ENCODE results near the gene ERBIN.
"Not testable (repeated sequence)": the region's sequence is repeated elsewhere in the genome, so short reads cannot be mapped to it uniquely, and the experiment has no call there.

ERBIN gene

GRCh38 chr5:65923339-65923738 is 3.0 kb upstream of the ERBIN start:
- DNase-seq, result no peak

- DNase-seq, result no peak
Observed at GRCh38 chr5:65924366-65925043, 1.9 kb upstream of the ERBIN start.

- DNase-seq, result peak; percentile 67
Observed at GRCh38 chr5:65925044-65925600, 1.3 kb upstream of the ERBIN start.

- DNase-seq, result peak; percentile 92
Observed at GRCh38 chr5:65925601-65926275, 637 bp upstream of the ERBIN start.

- DNase-seq, result peak; percentile 31
Observed at GRCh38 chr5:65926893-65927292, 518 bp downstream of the ERBIN start.

- DNase-seq, result peak; percentile 31
Observed at GRCh38 chr5:65927503-65928321, 1.3 kb downstream of the ERBIN start.

- no peak for DNase-seq
Observed at GRCh38 chr5:65928322-65928752, 2.0 kb downstream of the ERBIN start.

GRCh38 chr5:65928860-65929259 is 2.5 kb downstream of the ERBIN start:
- no peak for DNase-seq

GRCh38 chr5:65932676-65933075 is 6.3 kb downstream of the ERBIN start:
- no peak for DNase-seq

GRCh38 chr5:65933295-65933694 is 6.9 kb downstream of the ERBIN start:
- DNase-seq, result no peak

GRCh38 chr5:65938256-65938655 is 11.9 kb downstream of the ERBIN start:
- DNase-seq, result no peak

GRCh38 chr5:65943771-65944170 is 17.4 kb downstream of the ERBIN start:
- DNase-seq, result no peak

- no peak for DNase-seq
Observed at GRCh38 chr5:65946198-65946745, 19.9 kb downstream of the ERBIN start.

GRCh38 chr5:65948115-65948747 is 21.9 kb downstream of the ERBIN start:
- no peak for DNase-seq

GRCh38 chr5:65951330-65951729 is 25.0 kb downstream of the ERBIN start:
- DNase-seq, result no peak

- DNase-seq, result no peak
Observed at GRCh38 chr5:65952259-65952658, 25.9 kb downstream of the ERBIN start.

- DNase-seq, result no peak
Observed at GRCh38 chr5:65954200-65954599, 27.8 kb downstream of the ERBIN start.

- DNase-seq, result no peak
Observed at GRCh38 chr5:65955746-65956145, 29.4 kb downstream of the ERBIN start.

- DNase-seq, result not testable (repeated sequence)
Observed at GRCh38 chr5:65957703-65958102, 31.3 kb downstream of the ERBIN start.

GRCh38 chr5:65961633-65962032 is 35.3 kb downstream of the ERBIN start:
- no peak for DNase-seq

- no peak for DNase-seq
Observed at GRCh38 chr5:65967288-65968066, 41.1 kb downstream of the ERBIN start.
